Measurements from ENCODE around the gene PPHLN1.

GRCh38 chr12:42325326-42325652 is 678 bp upstream of the PPHLN1 start:
- no peak for TF ChIP-seq TAF1 (IDR thresholded peaks at IDR 0.05; ENCODE audit: borderline replicate concordance, insufficient read depth, low read length)
- TF ChIP-seq, protein P1, sequence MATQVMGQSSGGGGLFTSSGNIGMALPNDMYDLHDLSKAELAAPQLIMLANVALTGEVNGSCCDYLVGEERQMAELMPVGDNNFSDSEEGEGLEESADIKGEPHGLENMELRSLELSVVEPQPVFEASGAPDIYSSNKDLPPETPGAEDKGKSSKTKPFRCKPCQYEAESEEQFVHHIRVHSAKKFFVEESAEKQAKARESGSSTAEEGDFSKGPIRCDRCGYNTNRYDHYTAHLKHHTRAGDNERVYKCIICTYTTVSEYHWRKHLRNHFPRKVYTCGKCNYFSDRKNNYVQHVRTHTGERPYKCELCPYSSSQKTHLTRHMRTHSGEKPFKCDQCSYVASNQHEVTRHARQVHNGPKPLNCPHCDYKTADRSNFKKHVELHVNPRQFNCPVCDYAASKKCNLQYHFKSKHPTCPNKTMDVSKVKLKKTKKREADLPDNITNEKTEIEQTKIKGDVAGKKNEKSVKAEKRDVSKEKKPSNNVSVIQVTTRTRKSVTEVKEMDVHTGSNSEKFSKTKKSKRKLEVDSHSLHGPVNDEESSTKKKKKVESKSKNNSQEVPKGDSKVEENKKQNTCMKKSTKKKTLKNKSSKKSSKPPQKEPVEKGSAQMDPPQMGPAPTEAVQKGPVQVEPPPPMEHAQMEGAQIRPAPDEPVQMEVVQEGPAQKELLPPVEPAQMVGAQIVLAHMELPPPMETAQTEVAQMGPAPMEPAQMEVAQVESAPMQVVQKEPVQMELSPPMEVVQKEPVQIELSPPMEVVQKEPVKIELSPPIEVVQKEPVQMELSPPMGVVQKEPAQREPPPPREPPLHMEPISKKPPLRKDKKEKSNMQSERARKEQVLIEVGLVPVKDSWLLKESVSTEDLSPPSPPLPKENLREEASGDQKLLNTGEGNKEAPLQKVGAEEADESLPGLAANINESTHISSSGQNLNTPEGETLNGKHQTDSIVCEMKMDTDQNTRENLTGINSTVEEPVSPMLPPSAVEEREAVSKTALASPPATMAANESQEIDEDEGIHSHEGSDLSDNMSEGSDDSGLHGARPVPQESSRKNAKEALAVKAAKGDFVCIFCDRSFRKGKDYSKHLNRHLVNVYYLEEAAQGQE (IDR thresholded peaks at IDR 0.05; ENCODE audit: insufficient read depth in 1 of 2, low read depth in 2 of 2, low read length in 2 of 2) = no peak
- TF ChIP-seq POLR2AphosphoS5 (IDR thresholded peaks at IDR 0.05; ENCODE audit: low read depth, low read length) = no peak

Measured in PFSK-1 (cell line).